ENCODE data around the gene CD300LB.
"Not testable (repeated sequence)": the region's sequence is repeated elsewhere in the genome, so short reads cannot be mapped to it uniquely, and the experiment has no call there.

The CD300LB gene

GRCh38 chr17:74512036-74512435 is 19.2 kb downstream of the CD300LB start:
- intact Hi-C loops (cut with DNase I; ENCODE audit: low total_unique reads), result no loop called here
- Histone ChIP-seq H3K9me3 (no peaks in the 10 kb centered on the region), H3K27ac (no peak overlapping the region), H3K4me1 (no peaks in the 10 kb centered on the region), H3K36me3 (no peaks in the 10 kb centered on the region), H3K4me3 (no peak overlapping the region), H3K27me3 (peaks cover 0 to 12% of the 10 kb centered on the region in 2 donors)
- DNase-seq, result peak in 1 of 2 donors; percentile 64
- no peak for TF ChIP-seq CTCF (IDR thresholded peaks at IDR 0.05)

GRCh38 chr17:74508156-74508555 is 23.1 kb downstream of the CD300LB start:
- DNase-seq, result no peak
- no peaks in the 10 kb centered on the region for H3K36me3 ChIP-seq
- H3K27me3 ChIP-seq, result peaks cover 0 to 10% of the 10 kb centered on the region in 2 donors
- intact Hi-C loops (cut with DNase I; ENCODE audit: low total_unique reads), result no loop called here
- H3K27ac ChIP-seq, result no peak overlapping the region
- H3K4me1 ChIP-seq, result no peaks in the 10 kb centered on the region
- no peaks in the 10 kb centered on the region for H3K9me3 ChIP-seq
- TF ChIP-seq CTCF (IDR thresholded peaks at IDR 0.05), result no peak
- no peak overlapping the region for H3K4me3 ChIP-seq

DNA sequence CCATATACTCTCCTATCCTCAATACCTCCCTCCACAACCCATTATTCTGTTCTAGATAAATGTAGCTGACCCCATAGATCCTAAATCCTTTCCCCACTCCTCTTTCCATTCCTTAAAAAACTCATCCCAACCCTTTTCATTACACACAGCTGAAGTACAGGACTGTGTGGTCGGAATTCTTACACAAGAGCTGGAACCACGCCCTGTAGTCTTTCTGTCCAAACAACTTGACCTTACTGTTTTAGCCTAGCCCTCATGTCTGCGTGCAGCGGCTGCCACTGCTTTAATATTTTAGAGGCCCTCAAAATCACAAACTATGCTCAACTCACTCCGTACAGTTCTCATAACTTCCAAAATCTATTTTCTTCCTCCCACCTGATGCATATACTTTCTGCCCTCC is 27.3 kb downstream of the CD300LB start:
- H3K36me3 ChIP-seq; H3K4me1 ChIP-seq; H3K27me3 ChIP-seq; intact Hi-C loops (cut with DNase I; ENCODE audit: low total_unique reads); H3K4me3 ChIP-seq; H3K9me3 ChIP-seq; H3K27ac ChIP-seq: not testable (repeated sequence)
- DNase-seq, result peak in 1 of 2 donors; percentile 42

- DNase-seq, result no peak
- no peaks in the 10 kb centered on the region for H3K9me3 ChIP-seq
- no peaks in the 10 kb centered on the region for H3K4me1 ChIP-seq
- H3K4me3 ChIP-seq, result no peak overlapping the region
- intact Hi-C loops (cut with DNase I; ENCODE audit: low total_unique reads), result no loop called here
- H3K27ac ChIP-seq, result no peak overlapping the region
- H3K27me3 ChIP-seq, result no peaks in the 10 kb centered on the region
- H3K36me3 ChIP-seq, result no peaks in the 10 kb centered on the region
- TF ChIP-seq CTCF (IDR thresholded peaks at IDR 0.05), result no peak
Measured at GRCh38 chr17:74502861-74503260, 28.4 kb downstream of the CD300LB start.

GRCh38 chr17:74499992-74500391 is 31.3 kb downstream of the CD300LB start:
- DNase-seq, result peak in 1 of 2 donors; percentile 7
- TF ChIP-seq CTCF (IDR thresholded peaks at IDR 0.05), result no peak
- no peak overlapping the region for H3K27ac ChIP-seq
- no peaks in the 10 kb centered on the region for H3K36me3 ChIP-seq
- no peaks in the 10 kb centered on the region for H3K9me3 ChIP-seq
- peaks cover 0 to 3% of the 10 kb centered on the region in 2 donors for H3K27me3 ChIP-seq
- no peaks in the 10 kb centered on the region for H3K4me1 ChIP-seq
- intact Hi-C loops (cut with DNase I; ENCODE audit: low total_unique reads), result no loop called here
- H3K4me3 ChIP-seq, result no peak overlapping the region

- no peaks in the 10 kb centered on the region for H3K4me1 ChIP-seq
- H3K27ac ChIP-seq, result no peak overlapping the region
- no peaks in the 10 kb centered on the region for H3K9me3 ChIP-seq
- no peak for TF ChIP-seq CTCF (IDR thresholded peaks at IDR 0.05)
- peak in 1 of 2 donors; percentile 28 for DNase-seq
- H3K4me3 ChIP-seq, result no peak overlapping the region
- intact Hi-C loops (cut with DNase I; ENCODE audit: low total_unique reads), result no loop called here
- peaks cover 0 to 9% of the 10 kb centered on the region in 2 donors for H3K27me3 ChIP-seq
- H3K36me3 ChIP-seq, result no peaks in the 10 kb centered on the region
Measured at GRCh38 chr17:74497471-74497870, 33.8 kb downstream of the CD300LB start.

Data from tibial artery (tissue), 4 donors.